ENCODE data around the gene ST3GAL2.
A peak's percentile ranks its signal among the peaks of the same experiment; 100 is the strongest.

The ST3GAL2 gene

DNA sequence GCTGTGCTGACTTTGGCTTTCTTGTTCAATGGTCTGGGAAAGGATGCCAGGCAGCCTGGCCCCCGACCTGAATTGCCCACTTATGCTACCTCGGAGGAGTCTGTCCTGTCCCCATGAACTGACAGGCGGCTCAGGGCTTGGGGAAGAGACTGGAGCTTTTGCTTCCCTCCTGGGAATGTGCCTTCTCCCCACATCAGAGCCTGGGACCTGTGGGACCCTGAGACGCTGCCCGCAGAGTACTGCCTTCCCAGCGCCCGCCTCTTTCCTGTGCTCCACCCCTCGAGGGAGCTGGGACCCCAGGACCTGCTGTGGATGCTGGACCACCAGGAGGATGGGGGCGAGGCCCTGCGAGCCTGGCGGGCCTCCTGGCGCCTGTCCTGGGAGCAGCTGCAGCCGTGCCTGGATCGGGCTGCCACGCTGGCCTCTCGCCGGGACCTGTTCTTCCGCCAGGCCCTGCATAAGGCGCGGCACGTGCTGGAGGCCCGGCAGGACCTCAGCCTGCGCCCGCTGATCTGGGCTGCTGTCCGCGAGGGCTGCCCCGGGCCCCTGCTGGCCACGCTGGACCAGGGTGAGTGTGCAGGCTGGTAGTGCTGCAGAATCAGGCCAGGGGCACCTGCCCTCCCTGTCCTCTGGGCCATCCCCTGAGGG is 34.0 kb upstream of the ST3GAL2 start:
- TF ChIP-seq, protein P1, sequence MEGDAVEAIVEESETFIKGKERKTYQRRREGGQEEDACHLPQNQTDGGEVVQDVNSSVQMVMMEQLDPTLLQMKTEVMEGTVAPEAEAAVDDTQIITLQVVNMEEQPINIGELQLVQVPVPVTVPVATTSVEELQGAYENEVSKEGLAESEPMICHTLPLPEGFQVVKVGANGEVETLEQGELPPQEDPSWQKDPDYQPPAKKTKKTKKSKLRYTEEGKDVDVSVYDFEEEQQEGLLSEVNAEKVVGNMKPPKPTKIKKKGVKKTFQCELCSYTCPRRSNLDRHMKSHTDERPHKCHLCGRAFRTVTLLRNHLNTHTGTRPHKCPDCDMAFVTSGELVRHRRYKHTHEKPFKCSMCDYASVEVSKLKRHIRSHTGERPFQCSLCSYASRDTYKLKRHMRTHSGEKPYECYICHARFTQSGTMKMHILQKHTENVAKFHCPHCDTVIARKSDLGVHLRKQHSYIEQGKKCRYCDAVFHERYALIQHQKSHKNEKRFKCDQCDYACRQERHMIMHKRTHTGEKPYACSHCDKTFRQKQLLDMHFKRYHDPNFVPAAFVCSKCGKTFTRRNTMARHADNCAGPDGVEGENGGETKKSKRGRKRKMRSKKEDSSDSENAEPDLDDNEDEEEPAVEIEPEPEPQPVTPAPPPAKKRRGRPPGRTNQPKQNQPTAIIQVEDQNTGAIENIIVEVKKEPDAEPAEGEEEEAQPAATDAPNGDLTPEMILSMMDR (IDR thresholded peaks at IDR 0.05; ENCODE audit: low read depth, low read length) = no peak
- DNase-seq (ENCODE audit: low read depth in 2 of 2) = no peak
- H3K4me3 ChIP-seq (replicated peaks in 1 of 2; ENCODE audit: low read depth in 2 of 2, low read length in 2 of 2) = no peak overlapping the region

DNA sequence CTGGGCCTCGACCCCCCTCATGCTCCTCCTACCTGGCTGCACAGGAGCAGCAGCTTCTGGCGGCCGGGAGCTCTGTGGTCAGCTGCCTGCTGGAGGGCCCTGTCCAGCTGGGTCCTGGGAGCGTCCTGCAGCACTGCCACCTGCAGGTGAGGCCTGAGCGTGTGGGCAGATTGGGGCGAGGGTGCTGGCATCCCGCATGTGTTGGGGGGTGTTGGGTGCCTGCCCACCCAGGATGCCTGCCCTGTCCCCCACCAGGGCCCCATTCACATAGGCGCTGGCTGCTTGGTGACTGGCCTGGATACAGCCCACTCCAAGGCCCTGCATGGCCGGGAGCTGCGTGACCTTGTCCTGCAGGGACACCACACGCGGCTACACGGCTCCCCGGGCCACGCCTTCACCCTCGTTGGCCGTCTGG is 32.0 kb upstream of the ST3GAL2 start:
- DNase-seq (ENCODE audit: low read depth in 2 of 2) = peak; percentile 20 to 43
- TF ChIP-seq, protein P1 (IDR thresholded peaks at IDR 0.05; ENCODE audit: low read depth, low read length) = peak; percentile 51
- no peak overlapping the region for H3K4me3 ChIP-seq (replicated peaks in 1 of 2; ENCODE audit: low read depth in 2 of 2, low read length in 2 of 2)

DNA sequence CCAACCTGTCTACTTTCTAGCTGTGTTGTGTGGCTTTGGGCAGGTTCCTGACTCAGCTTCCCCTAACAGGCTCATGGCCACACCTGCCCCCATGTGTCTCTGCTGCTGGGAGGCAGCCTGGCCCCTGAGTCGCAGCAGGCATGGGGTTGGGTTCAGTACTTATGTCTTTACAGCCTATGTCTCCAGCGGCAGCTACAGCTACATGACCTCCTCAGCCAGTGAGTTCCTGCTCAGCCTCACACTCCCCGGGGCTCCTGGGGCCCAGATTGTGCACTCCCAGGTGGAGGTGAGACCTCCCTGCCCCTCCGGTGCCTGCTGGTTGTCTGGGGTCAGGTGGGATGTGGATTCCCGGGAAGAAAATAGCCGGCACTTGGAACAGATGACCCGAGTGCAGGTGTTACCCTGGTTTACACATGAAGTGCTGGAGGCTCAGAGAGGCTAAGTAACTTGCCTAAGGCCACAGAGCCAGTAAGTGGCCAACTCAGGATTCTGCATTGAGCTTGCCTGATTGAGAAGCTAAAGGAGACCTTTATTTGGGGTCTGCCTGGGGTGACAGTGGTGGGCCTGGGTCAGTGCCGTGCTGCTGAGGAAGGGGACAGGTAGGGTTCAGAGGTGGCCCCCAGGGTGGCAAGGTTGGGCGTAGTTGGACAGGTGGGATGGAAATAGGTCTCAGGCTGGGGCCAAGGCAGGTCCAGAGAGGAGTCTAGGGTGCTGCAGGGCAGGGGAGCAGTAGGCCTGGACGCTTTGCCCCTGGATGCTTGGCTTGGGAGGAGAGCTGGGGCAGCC is 31.4 kb upstream of the ST3GAL2 start:
- no peak overlapping the region for H3K4me3 ChIP-seq (replicated peaks in 1 of 2; ENCODE audit: low read depth in 2 of 2, low read length in 2 of 2)
- no peak for DNase-seq (ENCODE audit: low read depth in 2 of 2)
- TF ChIP-seq, protein P1 (IDR thresholded peaks at IDR 0.05; ENCODE audit: low read depth, low read length) = no peak

DNA sequence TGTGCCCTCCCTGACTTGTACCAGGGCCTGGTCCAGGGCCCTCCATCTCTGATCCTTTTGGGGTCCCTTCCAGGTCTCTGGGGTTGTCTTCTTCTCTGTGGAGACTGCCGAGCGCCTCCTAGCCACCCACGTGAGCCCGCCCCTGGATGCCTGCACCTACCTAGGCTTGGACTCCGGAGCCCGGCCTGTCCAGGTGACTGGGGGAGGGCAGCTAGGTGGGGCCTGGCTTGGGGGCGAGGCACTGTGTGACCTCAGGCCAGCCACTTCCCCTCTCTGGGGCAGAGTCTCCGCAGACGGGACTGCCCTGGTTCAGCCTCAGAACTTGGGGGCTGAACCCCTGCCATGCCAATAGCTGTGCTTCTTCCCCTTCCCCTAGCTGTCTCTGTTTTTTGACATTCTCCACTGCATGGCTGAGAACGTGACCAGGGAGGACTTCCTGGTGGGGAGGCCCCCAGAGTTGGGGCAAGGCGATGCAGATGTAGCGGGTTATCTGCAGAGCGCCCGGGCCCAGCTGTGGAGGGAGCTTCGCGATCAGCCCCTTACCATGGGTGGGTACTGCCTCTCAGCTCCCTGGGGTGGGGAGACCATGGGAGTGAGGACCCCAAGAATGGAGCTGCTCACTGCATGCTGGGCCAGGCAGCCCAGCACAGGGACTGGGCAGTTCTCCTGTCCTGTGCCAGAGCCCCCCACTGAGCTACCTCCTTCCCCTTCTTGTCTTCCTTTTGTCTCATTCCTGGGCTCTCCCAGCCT is 30.1 kb upstream of the ST3GAL2 start:
- TF ChIP-seq, protein P1 (IDR thresholded peaks at IDR 0.05; ENCODE audit: low read depth, low read length) = no peak
- DNase-seq (ENCODE audit: low read depth in 2 of 2) = no peak
- no peak overlapping the region for H3K4me3 ChIP-seq (replicated peaks in 1 of 2; ENCODE audit: low read depth in 2 of 2, low read length in 2 of 2)

DNA sequence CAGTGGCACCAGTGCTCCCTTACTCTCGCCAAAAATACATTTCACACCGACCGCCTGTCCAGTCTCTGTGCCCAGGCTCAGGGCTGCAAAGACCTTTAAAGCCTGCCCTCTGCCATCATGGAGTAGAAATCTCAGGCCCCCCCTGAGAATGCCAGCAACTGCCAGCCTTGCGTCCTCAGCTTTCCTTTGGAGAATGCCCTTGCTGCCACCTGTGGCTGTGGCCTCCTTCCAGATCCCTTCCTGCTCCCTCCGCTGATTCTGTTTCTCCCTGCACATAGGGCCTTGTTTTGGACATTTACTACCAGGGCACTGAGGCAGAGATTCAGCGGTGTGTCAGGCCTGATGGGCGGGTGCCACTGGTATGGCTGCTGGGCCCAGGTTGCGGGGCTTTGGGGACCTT is 28.7 kb upstream of the ST3GAL2 start:
- no peak overlapping the region for H3K4me3 ChIP-seq (replicated peaks in 1 of 2; ENCODE audit: low read depth in 2 of 2, low read length in 2 of 2)
- TF ChIP-seq, protein P1 (IDR thresholded peaks at IDR 0.05; ENCODE audit: low read depth, low read length) = no peak
- DNase-seq (ENCODE audit: low read depth in 2 of 2) = no peak

DNA sequence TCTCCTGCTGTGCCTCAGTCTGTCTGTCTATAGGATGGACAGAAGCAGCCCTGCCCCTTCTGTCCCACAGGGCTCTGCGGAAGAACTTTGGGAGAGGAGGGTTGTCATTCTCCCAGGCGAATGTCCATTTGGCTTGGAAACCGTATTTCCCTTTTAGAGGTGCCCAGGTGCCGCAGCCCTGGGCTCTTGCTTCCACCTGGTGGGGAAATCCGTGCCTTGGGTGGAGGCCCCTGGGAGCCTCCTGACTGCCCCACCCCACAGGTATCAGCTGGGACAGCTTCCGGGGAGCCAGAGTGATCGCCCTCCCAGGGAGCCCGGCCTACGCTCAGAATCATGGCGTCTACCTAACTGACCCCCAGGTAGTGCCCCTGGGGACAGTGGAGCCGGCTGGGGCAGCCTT is 28.2 kb upstream of the ST3GAL2 start:
- H3K4me3 ChIP-seq (replicated peaks in 1 of 2; ENCODE audit: low read depth in 2 of 2, low read length in 2 of 2) = no peak overlapping the region
- DNase-seq (ENCODE audit: low read depth in 2 of 2) = no peak
- TF ChIP-seq, protein P1 (IDR thresholded peaks at IDR 0.05; ENCODE audit: low read depth, low read length) = no peak

Data from cardiac fibroblast (primary cell).